Measurements from ENCODE around the gene GPR153.

GRCh38 chr1:6300342-6301048 lies 39.6 kb upstream of the GPR153 start:
- TF ChIP-seq EZH2 (IDR thresholded peaks at IDR 0.05; ENCODE audit: borderline replicate concordance, insufficient read depth, low read length, poor library complexity, severe bottlenecking) (no peak), CTCF (IDR thresholded peaks at IDR 0.05; ENCODE audit: poor library complexity, severe bottlenecking) (no peak), RAD21 (conservative IDR thresholded peaks at IDR 0.05) (no peak), EP300 (conservative IDR thresholded peaks at IDR 0.05; ENCODE audit: poor library complexity, severe bottlenecking) (no peak)

All from neural cell (in vitro differentiated cells).